ENCODE measurements around the gene OAF.

DNA sequence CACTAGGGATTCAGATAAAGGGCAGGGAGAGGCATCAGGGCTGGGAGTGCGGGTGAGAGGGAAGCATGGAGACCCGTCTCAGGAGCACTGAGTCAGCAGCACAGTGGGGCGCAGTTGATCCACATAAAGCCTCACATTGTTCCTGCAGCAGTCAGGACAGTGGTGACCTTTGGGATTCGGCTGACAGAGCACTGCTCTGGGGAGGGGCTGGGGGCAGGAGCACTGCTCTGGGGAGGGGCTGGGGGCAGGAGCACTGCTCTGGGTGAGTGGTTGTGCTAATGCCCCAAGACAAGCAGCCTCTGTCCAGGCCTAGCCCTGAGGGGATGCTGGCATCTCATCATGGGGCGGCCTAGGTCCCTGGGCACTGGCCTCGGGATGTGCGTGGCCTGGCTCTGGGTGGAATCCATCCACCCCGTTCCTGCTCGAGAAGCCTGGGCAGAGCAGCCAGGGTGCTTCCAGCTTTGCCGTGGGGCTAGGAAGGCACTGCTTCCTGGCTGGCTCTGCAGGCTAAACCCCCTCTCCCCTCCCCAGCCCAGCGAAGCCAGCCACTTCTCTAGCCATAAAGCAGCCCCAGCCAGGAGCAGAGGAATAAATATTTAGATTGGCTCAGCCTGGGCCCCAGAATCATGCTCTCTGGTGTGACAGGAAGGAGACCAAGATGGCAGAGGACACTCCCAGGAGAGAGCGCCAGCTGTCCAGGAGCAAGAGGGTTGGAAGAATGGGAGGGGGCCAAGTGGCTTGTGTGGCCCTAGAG lies 7.3 kb downstream of the OAF start:
- TF ChIP-seq, protein P1, sequence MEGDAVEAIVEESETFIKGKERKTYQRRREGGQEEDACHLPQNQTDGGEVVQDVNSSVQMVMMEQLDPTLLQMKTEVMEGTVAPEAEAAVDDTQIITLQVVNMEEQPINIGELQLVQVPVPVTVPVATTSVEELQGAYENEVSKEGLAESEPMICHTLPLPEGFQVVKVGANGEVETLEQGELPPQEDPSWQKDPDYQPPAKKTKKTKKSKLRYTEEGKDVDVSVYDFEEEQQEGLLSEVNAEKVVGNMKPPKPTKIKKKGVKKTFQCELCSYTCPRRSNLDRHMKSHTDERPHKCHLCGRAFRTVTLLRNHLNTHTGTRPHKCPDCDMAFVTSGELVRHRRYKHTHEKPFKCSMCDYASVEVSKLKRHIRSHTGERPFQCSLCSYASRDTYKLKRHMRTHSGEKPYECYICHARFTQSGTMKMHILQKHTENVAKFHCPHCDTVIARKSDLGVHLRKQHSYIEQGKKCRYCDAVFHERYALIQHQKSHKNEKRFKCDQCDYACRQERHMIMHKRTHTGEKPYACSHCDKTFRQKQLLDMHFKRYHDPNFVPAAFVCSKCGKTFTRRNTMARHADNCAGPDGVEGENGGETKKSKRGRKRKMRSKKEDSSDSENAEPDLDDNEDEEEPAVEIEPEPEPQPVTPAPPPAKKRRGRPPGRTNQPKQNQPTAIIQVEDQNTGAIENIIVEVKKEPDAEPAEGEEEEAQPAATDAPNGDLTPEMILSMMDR (IDR thresholded peaks at IDR 0.05), result no peak
- no peak for TF ChIP-seq POLR2A (IDR thresholded peaks at IDR 0.05)
